Stimulated activated naive CD8-positive, alpha-beta T cell treated with anti-CD3 and anti-CD28 coated beads, Interleukin-15, Interleukin-2, amounts not matched to agents 100 ng/mL and 50 ng/mL, for 24 hours (primary cell): ENCODE measurements around the gene VPS41.

ENCODE experiments used
- H3K27ac Mint-ChIP-seq: one replicate; pipeline ENCODE4 v1.8.0; 2021; ENCODE audit warnings: mild to moderate bottlenecking, mixed read lengths
- H3K27me3 Mint-ChIP-seq: one replicate; pipeline ENCODE4 v1.8.0; 2021; ENCODE audit warnings: mixed read lengths
- H3K36me3 Mint-ChIP-seq: one replicate; pipeline ENCODE4 v1.8.0; 2021; ENCODE audit warnings: low read depth, mixed read lengths
- H3K4me1 Mint-ChIP-seq: one replicate; pipeline ENCODE4 v1.8.0; 2021; ENCODE audit warnings: low read depth, mixed read lengths
- H3K4me3 Mint-ChIP-seq: one replicate; pipeline ENCODE4 v1.8.0; 2021; ENCODE audit warnings: mild to moderate bottlenecking, mixed read lengths
- H3K9me3 Mint-ChIP-seq: one replicate; pipeline ENCODE4 v1.8.0; 2021; ENCODE audit warnings: mixed read lengths

The VPS41 gene

GRCh38 chr7:38775506-38776175, 133.3 kb downstream of the VPS41 start:
- Mint-ChIP-seq H3K4me1 (no peaks in the 10 kb centered on the region), H3K9me3 (no peaks in the 10 kb centered on the region), H3K36me3 (peaks cover 31% of the 10 kb centered on the region), H3K27ac (no peak overlapping the region), H3K4me3 (no peak overlapping the region), H3K27me3 (no peaks in the 10 kb centered on the region)

- Mint-ChIP-seq H3K9me3 (no peaks in the 10 kb centered on the region), H3K27me3 (no peaks in the 10 kb centered on the region), H3K27ac (no peak overlapping the region), H3K36me3 (peaks cover 47% of the 10 kb centered on the region), H3K4me3 (no peak overlapping the region), H3K4me1 (no peaks in the 10 kb centered on the region)
These were observed 135.6 kb downstream of the VPS41 start for GRCh38 chr7:38773430-38773829.

- H3K4me3 Mint-ChIP-seq = no peak overlapping the region
- H3K36me3 Mint-ChIP-seq = peaks cover 50% of the 10 kb centered on the region
- H3K4me1 Mint-ChIP-seq = no peaks in the 10 kb centered on the region
- H3K27me3 Mint-ChIP-seq = no peaks in the 10 kb centered on the region
- no peaks in the 10 kb centered on the region for H3K9me3 Mint-ChIP-seq
- no peak overlapping the region for H3K27ac Mint-ChIP-seq
These were observed 148.8 kb downstream of the VPS41 start for GRCh38 chr7:38760226-38760625.

GRCh38 chr7:38759028-38759427, 150.0 kb downstream of the VPS41 start:
- H3K27ac Mint-ChIP-seq = no peak overlapping the region
- no peaks in the 10 kb centered on the region for H3K9me3 Mint-ChIP-seq

GRCh38 chr7:38757931-38758330, 151.1 kb downstream of the VPS41 start:
- Mint-ChIP-seq H3K9me3 (no peaks in the 10 kb centered on the region), H3K27me3 (no peaks in the 10 kb centered on the region), H3K27ac (no peak overlapping the region), H3K36me3 (peaks cover 51% of the 10 kb centered on the region), H3K4me3 (no peak overlapping the region), H3K4me1 (no peaks in the 10 kb centered on the region)

More at GRCh38 chr7:38759028-38759427, 150.0 kb downstream of the VPS41 start:
- Mint-ChIP-seq H3K4me1 (no peaks in the 10 kb centered on the region), H3K36me3 (peaks cover 54% of the 10 kb centered on the region), H3K4me3 (no peak overlapping the region), H3K27me3 (no peaks in the 10 kb centered on the region)

GRCh38 chr7:38756521-38756920, 152.5 kb downstream of the VPS41 start:
- Mint-ChIP-seq H3K4me3 (no peak overlapping the region), H3K27me3 (no peaks in the 10 kb centered on the region), H3K4me1 (no peaks in the 10 kb centered on the region), H3K36me3 (peaks cover 53% of the 10 kb centered on the region), H3K9me3 (no peaks in the 10 kb centered on the region), H3K27ac (no peak overlapping the region)

- Mint-ChIP-seq H3K27me3 (no peaks in the 10 kb centered on the region), H3K4me3 (no peak overlapping the region), H3K36me3 (peaks cover 60% of the 10 kb centered on the region), H3K27ac (no peak overlapping the region), H3K4me1 (no peaks in the 10 kb centered on the region), H3K9me3 (no peaks in the 10 kb centered on the region)
These were observed 155.6 kb downstream of the VPS41 start for GRCh38 chr7:38753347-38753746.

GRCh38 chr7:38751416-38751815, 157.6 kb downstream of the VPS41 start:
- peaks cover 68% of the 10 kb centered on the region for H3K36me3 Mint-ChIP-seq
- no peak overlapping the region for H3K4me3 Mint-ChIP-seq
- H3K4me1 Mint-ChIP-seq = no peaks in the 10 kb centered on the region
- no peaks in the 10 kb centered on the region for H3K9me3 Mint-ChIP-seq
- no peaks in the 10 kb centered on the region for H3K27me3 Mint-ChIP-seq
- H3K27ac Mint-ChIP-seq = no peak overlapping the region

GRCh38 chr7:38748056-38748610, 160.9 kb downstream of the VPS41 start:
- no peaks in the 10 kb centered on the region for H3K9me3 Mint-ChIP-seq
- H3K4me1 Mint-ChIP-seq = no peaks in the 10 kb centered on the region
- H3K27ac Mint-ChIP-seq = no peak overlapping the region
- H3K36me3 Mint-ChIP-seq = peaks cover 70% of the 10 kb centered on the region
- H3K27me3 Mint-ChIP-seq = no peaks in the 10 kb centered on the region
- no peak overlapping the region for H3K4me3 Mint-ChIP-seq

- H3K9me3 Mint-ChIP-seq = no peaks in the 10 kb centered on the region
- no peak overlapping the region for H3K4me3 Mint-ChIP-seq
- H3K4me1 Mint-ChIP-seq = no peaks in the 10 kb centered on the region
- H3K36me3 Mint-ChIP-seq = peaks cover 67% of the 10 kb centered on the region
- no peak overlapping the region for H3K27ac Mint-ChIP-seq
- H3K27me3 Mint-ChIP-seq = no peaks in the 10 kb centered on the region
These were observed 162.6 kb downstream of the VPS41 start for GRCh38 chr7:38746438-38746837.

GRCh38 chr7:38744746-38745145, 164.2 kb downstream of the VPS41 start:
- H3K9me3 Mint-ChIP-seq = no peaks in the 10 kb centered on the region
- H3K27ac Mint-ChIP-seq = no peak overlapping the region
- no peaks in the 10 kb centered on the region for H3K27me3 Mint-ChIP-seq
- no peaks in the 10 kb centered on the region for H3K4me1 Mint-ChIP-seq
- no peak overlapping the region for H3K4me3 Mint-ChIP-seq
- H3K36me3 Mint-ChIP-seq = peaks cover 63% of the 10 kb centered on the region

GRCh38 chr7:38743899-38744298, 165.1 kb downstream of the VPS41 start:
- Mint-ChIP-seq H3K4me3 (no peak overlapping the region), H3K9me3 (no peaks in the 10 kb centered on the region), H3K27ac (no peak overlapping the region), H3K4me1 (no peaks in the 10 kb centered on the region), H3K27me3 (no peaks in the 10 kb centered on the region), H3K36me3 (peaks cover 65% of the 10 kb centered on the region)

- H3K27me3 Mint-ChIP-seq = no peaks in the 10 kb centered on the region
- no peaks in the 10 kb centered on the region for H3K4me1 Mint-ChIP-seq
- no peaks in the 10 kb centered on the region for H3K9me3 Mint-ChIP-seq
- H3K27ac Mint-ChIP-seq = no peak overlapping the region
- peaks cover 59% of the 10 kb centered on the region for H3K36me3 Mint-ChIP-seq
- H3K4me3 Mint-ChIP-seq = no peak overlapping the region
These were observed 168.9 kb downstream of the VPS41 start for GRCh38 chr7:38740041-38740440.

GRCh38 chr7:38736138-38736537, 172.9 kb downstream of the VPS41 start:
- H3K27me3 Mint-ChIP-seq = no peaks in the 10 kb centered on the region
- no peak overlapping the region for H3K4me3 Mint-ChIP-seq
- peaks cover 65% of the 10 kb centered on the region for H3K36me3 Mint-ChIP-seq

GRCh38 chr7:38731215-38731614, 177.8 kb downstream of the VPS41 start:
- no peak overlapping the region for H3K4me3 Mint-ChIP-seq
- no peaks in the 10 kb centered on the region for H3K9me3 Mint-ChIP-seq
- H3K27me3 Mint-ChIP-seq = no peaks in the 10 kb centered on the region
- no peak overlapping the region for H3K27ac Mint-ChIP-seq
- H3K4me1 Mint-ChIP-seq = no peaks in the 10 kb centered on the region
- peaks cover 58% of the 10 kb centered on the region for H3K36me3 Mint-ChIP-seq

More at GRCh38 chr7:38736138-38736537, 172.9 kb downstream of the VPS41 start:
- H3K9me3 Mint-ChIP-seq = no peaks in the 10 kb centered on the region
- no peaks in the 10 kb centered on the region for H3K4me1 Mint-ChIP-seq
- no peak overlapping the region for H3K27ac Mint-ChIP-seq

- no peaks in the 10 kb centered on the region for H3K9me3 Mint-ChIP-seq
- H3K4me3 Mint-ChIP-seq = no peak overlapping the region
- H3K36me3 Mint-ChIP-seq = peaks cover 48% of the 10 kb centered on the region
- no peak overlapping the region for H3K27ac Mint-ChIP-seq
- H3K4me1 Mint-ChIP-seq = no peaks in the 10 kb centered on the region
- no peaks in the 10 kb centered on the region for H3K27me3 Mint-ChIP-seq
These were observed 180.8 kb downstream of the VPS41 start for GRCh38 chr7:38728145-38728544.
